SIG-M5 treated with dmso at 0.1 percent for 504 hours (cell line): ENCODE results near the gene ULK2.
A peak's percentile ranks its signal among the peaks of the same experiment; 100 is the strongest.

Experiments used
- DNase-seq: peaks from one replicate; lab custom pipeline; 2025; ENCODE audit not compliant: unreplicated experiment; lab: John Stamatoyannopoulos, UW

ULK2 gene

GRCh38 chr17:19747829-19748806 lies 119.6 kb downstream of the ULK2 start, which contains the start of gene ALDH3A1:
Gene ALDH3A1, minus strand, starts transcription at chr17:19748298. Its CDS starts 3,169 bp downstream, at chr17:19745129.
- DNase-seq: no peak

GRCh38 chr17:19747159-19747719 lies 120.5 kb downstream of the ULK2 start:
- DNase-seq: no peak

DNA sequence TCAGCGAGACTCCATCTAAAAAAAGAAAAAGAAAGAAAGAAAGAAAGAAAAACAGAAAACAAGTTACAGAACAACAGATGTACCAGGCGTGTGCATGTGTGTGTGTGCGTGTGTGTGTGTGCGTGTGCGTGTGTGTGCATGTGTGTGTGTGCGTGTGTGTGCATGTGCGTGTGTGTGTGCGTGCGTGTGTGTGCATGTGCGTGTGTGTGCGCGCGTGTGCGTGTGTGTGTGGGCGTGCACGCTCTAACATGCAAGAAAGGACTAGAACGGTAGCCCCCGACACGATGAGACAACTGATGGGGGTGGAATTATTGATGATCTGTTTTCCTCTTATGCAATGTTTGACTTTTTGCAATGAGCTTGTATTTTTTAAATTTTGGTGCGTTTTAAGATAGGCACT lies 121.2 kb downstream of the ULK2 start:
- DNase-seq: no peak

DNA sequence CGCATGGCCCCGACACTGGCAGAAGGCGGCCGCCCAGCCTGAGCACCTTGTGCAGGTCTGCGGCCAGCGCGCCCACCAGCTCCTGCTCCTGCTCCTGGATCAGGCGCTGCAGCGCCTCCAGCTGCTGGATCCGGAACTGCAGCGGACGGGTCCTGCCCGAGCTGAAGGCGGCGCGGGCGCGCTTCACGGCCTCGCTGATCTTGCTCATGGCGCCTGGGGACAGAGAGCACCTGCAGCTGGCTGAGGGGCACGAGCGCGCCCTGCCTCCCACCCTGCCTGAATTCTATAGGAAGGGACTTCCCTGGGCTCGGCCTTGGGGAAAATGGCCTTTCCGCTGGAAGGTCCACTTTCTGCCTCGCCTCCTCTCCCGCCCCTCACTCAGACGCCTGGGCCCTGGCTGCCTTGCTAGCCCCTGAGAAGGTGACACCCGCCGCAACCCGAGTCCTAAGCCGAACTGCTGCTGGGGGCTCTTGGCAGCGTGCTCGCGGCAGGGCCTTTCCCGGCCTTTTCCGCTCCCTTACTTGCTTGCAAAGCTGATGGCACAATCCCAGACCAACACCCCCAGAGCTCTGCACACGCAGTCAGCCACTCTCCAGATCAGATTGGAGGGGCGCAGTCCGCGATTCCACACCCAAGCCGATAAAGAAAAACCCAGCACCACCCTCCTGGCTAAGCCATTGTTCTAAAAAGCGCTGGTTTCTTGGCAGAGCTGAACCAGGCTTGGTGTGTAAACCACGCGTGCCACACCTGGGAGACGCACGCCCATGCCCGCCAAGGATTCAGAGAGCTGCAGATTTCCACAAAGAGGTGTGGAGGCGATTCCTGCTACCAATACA lies 122.6 kb downstream of the ULK2 start:
- DNase-seq: peak; percentile 11

DNA sequence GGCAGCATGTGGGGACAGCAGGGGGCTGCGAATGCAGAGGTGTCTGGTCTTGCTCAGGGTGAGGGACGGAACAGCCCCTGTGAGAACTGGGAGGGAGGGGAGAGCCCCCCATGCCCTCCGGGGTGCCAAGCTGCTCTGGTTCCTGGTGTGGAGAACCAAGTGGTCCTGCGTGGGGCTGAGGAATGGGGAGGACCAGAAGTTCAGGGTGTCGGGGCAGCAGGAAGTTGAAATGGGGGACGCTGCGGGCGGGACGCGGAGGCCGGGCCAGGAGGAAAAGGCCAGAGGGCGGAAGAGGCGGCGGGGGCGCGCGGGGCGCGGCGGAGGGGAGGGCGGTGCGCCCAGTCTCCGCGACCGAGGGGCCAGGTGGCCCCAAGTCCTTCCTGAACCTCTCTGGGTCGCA lies 123.2 kb downstream of the ULK2 start:
- DNase-seq: no peak

DNA sequence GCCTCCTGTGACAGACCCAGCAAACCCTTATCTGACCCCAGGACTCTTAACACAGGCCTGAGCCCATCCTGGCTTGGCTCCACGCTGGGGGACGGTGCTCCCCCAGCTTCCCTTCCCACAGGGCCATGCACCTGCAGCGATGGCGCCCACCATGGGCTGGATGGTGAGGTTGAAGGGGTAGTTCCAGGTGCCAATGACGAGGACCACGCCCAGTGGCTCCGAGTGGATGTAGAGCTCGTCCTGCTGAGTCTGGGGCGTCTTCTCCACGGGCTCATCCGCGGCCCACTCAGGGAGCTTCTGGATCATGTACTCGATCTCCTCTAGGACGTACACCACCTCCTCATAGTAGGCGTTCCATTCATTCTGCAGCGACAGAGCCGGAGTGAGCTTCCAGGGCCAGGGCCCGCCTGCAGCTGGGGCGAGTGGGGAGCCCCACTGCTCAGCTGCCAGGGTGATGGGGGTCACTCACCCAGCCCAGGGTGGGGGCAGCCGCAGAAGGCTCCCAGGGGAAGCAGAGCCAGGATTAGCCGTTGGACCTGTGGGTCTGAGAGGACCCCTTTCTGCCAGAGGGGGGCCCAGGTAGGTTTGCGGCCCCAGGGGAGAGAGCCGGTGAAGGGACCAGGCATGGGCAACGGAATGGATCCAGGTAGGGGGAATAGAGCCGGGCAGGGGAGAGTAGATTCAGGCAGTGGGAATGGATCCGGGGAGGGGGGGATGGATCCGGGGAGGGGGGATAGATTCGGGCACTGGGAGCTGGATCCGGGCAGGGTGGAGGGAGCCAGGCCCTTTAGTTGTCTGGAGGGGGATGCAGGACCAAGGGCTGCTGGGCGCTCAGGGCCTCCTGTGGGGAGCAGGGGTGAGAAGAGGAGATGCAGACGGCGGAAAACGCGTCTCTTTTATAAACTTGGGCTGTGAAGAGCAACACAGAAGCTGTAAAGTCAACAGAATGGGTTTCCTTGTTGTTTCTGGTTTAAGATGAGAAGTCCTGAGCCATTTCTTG lies 124.3 kb downstream of the ULK2 start:
- no peak for DNase-seq

DNA sequence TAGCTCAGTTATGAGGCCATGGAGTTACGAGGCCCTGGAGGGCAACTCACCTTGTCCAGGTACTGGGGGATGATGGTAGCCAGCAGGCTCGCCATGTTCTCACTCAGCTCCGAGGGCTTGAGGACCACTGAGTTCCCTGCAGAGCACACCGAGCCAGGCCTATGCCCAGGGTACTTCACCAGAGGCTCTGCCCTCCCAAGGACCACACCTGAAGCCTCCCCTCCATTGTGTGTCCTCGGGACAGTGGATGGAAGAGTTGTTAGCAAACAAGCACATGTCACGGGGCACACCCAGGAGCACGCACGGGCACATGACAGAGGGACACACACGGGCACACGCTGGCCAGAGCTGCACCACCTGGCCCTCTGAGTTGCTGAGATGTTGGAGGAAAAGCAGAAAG lies 125.2 kb downstream of the ULK2 start:
- no peak for DNase-seq

DNA sequence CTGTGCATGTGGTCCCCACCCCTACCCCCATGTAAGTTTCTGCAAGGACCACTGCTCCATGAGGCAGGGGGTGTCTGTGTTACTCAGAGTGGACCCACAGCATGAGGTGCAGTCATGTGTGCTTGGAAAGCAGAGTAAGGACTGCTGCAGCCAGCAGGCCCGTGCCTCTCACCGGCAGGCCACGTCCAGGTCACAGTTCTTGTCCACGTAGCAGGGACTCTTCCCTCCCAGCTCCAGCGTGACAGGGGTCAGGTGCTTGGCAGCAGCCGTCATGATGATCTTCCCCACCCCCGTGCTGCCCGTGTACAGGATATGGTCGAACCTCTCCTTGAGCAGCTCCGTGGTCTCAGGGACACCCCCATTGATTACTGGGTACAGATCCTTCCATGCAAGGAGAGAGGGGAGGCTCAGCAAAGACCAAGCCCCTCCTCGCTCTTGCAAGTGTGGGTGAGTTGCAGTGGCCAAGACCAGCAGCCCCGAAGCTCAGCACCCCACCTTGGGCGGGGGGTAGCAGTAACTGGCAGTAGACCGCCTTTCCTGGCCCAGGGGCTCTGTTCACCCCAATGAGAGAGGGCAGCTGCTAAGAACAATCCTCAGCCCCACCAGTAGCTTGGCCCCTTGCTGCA lies 125.8 kb downstream of the ULK2 start:
- DNase-seq: no peak

- DNase-seq: no peak
Observed at GRCh38 chr17:19740933-19741332, 126.8 kb downstream of the ULK2 start.

DNA sequence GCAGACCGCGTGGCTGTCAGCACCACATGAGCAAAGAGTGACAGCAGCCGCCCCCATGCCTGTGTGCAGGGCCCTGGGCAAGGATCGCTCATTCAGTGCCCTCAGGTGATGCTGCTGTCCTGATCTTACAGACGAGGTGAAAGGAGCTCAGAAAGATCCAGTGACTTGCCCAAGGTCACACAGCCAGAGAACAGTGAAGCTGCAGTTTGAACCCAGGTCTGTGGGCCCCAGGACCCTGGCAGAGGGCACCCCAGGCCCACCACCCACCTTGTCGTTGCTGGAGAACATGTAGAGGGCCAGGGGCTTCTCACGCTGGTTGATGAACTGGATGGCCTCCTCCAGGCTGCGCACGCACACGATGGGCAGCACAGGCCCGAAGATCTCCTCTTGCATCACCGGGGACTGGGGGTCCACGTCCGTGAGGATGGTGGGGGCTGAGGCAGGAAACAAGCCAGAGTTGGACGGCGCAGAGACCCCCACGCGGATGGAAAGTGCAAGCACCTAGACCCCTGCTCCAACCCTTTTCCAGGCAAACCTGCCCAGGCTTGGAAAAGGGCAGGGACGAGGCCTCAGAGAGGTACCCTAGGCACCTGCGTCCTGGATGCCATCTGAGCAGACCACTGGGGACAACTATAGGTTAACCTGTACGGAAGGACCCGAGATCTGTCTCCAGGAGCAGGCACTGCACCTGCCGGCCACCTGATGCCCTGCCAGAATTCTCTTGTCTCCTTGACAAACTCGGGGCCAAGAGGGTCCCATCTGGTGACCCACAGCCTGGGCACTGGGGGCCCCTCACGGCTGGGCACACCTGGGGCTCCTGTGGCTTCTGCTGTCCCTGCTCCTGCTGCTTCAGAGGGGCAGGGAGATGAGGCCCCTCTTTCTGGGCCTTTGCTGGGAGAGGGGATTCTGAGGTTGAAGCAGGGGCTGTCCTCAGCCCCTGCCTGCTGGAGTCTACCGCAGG lies 128.2 kb downstream of the ULK2 start:
- DNase-seq: no peak

DNA sequence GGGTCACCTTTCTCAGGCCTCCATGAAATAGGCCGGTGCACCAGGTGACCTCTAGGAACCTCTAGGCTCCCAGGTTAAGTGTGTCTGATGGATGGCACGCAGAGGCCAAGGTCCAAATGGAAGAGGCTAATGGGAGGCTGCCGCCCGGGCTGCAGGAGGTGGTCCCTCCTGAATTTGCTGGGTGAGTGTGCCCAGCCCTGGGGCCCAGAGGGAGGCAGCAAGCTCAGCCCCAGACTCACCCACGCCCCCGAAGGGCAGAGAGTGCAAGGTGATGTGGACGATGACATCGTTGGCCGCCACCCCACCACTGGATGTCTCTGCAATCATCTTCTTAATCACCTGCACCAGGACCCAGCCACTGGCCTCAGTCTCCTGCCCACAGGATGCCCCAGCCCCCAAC lies 129.0 kb downstream of the ULK2 start:
- no peak for DNase-seq

- DNase-seq: no peak
Observed at GRCh38 chr17:19738073-19738449, 129.7 kb downstream of the ULK2 start.

GRCh38 chr17:19737305-19738072 lies 130.2 kb downstream of the ULK2 start:
- DNase-seq: no peak

DNA sequence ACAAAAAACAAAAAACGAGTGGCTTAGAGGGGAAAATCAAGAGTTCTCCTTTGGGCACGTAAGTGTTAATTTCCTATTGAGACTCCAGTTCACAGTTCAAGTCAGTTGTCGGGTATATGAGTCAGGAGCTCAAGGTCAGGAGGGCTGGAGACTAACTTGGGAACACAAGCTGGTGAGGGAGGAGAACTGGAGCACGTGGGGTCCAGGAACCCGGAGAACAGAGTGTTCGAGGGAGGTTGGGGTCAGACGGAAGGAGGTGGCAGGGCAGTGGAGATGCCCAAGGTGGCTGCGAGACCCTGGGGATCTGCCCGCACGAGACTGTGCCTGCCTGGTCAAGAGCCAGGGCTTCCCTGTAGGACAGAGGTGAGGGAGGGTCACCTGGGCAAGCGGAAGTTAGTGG lies 131.7 kb downstream of the ULK2 start:
- no peak for DNase-seq

- no peak for DNase-seq
Observed at GRCh38 chr17:19733953-19734526, 133.7 kb downstream of the ULK2 start.

- no peak for DNase-seq
Observed at GRCh38 chr17:19731626-19732025, 136.1 kb downstream of the ULK2 start.

- no peak for DNase-seq
Observed at GRCh38 chr17:19730843-19731242, 136.9 kb downstream of the ULK2 start.

DNA sequence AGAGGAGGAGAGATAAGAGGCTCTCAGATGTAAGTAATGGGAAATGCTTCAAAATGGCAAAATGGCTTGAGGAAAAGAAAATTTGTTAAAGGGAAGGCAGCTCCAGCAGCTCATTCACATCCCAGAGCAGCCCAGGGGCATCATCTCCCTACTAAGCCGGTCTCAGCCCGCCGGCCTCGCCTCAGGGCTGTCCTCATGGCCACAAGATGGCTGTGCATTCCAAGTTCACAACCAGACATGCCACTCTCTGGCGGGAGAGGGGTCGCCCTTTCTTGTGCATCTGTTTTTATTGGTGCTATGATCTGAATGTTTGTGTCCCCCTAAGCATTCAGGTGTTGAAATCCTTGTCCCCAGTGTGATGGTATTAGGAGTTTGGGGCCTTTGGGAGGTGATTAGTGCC lies 137.8 kb downstream of the ULK2 start:
- DNase-seq: no peak
